ENCODE measurements around the gene GATAD2A. TPM values are rescaled to one million over a fixed set of nuclear protein-coding genes. Genes with fewer than 3 reads are reported as not detected.
A peak's percentile ranks its signal among the peaks of the same experiment; 100 is the strongest.

The GATAD2A gene
- total and polyA plus RNA-seq, 7 donors: 18.5 to 65.9 (median 43.4) TPM

DNA sequence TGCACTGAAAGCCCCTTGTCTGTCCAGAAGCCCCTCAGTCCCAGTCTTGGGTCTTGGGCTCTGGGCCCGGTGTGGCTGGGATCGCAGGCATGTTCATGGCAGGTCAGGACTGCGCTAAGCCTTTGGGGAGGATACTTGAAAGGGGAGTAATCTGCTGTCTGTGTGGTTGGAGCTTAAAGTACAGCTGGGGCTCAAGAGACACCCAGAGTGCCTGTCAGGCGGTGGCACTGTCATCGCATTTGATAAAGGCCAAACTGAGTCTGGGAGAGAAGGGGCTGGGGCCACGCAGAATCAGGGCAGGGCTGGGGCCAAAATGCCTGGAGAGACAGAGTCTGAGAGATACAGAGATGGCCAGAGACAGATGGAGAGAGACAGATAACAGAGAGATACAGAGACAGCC lies 128.4 kb downstream of the GATAD2A start:
- WGBS, 3 donors: 83 to 90% (median 90%) methylated on average over 6 of the region's 6 CpGs
- no peak for ATAC-seq
- Histone ChIP-seq H3K4me3 (no peak overlapping the region), H3K9me3 (no peaks in the 10 kb centered on the region), H3K27ac (no peak overlapping the region), H3K4me1 (peaks cover 13% of the 10 kb centered on the region), H3K27me3 (ENCODE audit: insufficient read depth in 3 of 3, low read length in 2 of 3) (peaks cover 0 to 19% (median 18%) of the 10 kb centered on the region in 3 donors), H3K36me3 (ENCODE audit: insufficient read depth in 1 of 2, low read depth in 1 of 2) (peaks cover 0 to 7% of the 10 kb centered on the region in 2 donors)
- no peak for DNase-seq
- TF ChIP-seq, protein P1, sequence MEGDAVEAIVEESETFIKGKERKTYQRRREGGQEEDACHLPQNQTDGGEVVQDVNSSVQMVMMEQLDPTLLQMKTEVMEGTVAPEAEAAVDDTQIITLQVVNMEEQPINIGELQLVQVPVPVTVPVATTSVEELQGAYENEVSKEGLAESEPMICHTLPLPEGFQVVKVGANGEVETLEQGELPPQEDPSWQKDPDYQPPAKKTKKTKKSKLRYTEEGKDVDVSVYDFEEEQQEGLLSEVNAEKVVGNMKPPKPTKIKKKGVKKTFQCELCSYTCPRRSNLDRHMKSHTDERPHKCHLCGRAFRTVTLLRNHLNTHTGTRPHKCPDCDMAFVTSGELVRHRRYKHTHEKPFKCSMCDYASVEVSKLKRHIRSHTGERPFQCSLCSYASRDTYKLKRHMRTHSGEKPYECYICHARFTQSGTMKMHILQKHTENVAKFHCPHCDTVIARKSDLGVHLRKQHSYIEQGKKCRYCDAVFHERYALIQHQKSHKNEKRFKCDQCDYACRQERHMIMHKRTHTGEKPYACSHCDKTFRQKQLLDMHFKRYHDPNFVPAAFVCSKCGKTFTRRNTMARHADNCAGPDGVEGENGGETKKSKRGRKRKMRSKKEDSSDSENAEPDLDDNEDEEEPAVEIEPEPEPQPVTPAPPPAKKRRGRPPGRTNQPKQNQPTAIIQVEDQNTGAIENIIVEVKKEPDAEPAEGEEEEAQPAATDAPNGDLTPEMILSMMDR (IDR thresholded peaks at IDR 0.05): no peak
- intact Hi-C loops (cut with DNase I): loop anchor here (2.0 to 5.0 kb wide), 4 partner anchors 109 to 428 kb away; partner anchors contain the start of gene GMIP (in 1 of the 2)

GRCh38 chr19:19534556-19535265 lies 129.2 kb downstream of the GATAD2A start:
- intact Hi-C loops (cut with DNase I): loop anchor here in 1 of 2 donors (5.0 kb wide), 2 partner anchors 113 to 428 kb away; no protein-coding TSS in a partner anchor
- H3K9me3 ChIP-seq: no peaks in the 10 kb centered on the region
- no peak for DNase-seq
- 79 to 85% (median 83%) methylated on average over 27 of the region's 27 CpGs for WGBS, 3 donors
- TF ChIP-seq, protein P1 (IDR thresholded peaks at IDR 0.05): no peak
- H3K27ac ChIP-seq: no peak overlapping the region
- H3K36me3 ChIP-seq (ENCODE audit: insufficient read depth in 1 of 2, low read depth in 1 of 2): peaks cover 0 to under 1% of the 10 kb centered on the region in 2 donors
- ATAC-seq: no peak
- peaks cover 0 to 26% (median 21%) of the 10 kb centered on the region in 3 donors for H3K27me3 ChIP-seq (ENCODE audit: insufficient read depth in 3 of 3, low read length in 2 of 3)
- H3K4me3 ChIP-seq: no peak overlapping the region
- peaks cover 13% of the 10 kb centered on the region for H3K4me1 ChIP-seq

GRCh38 chr19:19535311-19536191 lies 130.1 kb downstream of the GATAD2A start:
- ATAC-seq (no peak), DNase-seq (no peak)
- TF ChIP-seq, protein P1 (IDR thresholded peaks at IDR 0.05): no peak
- H3K4me3 ChIP-seq: no peak overlapping the region
- intact Hi-C loops (cut with DNase I): no loop called here
- H3K9me3 ChIP-seq: no peaks in the 10 kb centered on the region
- 65 to 84% (median 75%) methylated on average over 24 to 34 of the region's 34 CpGs for WGBS, 3 donors
- H3K4me1 ChIP-seq: peaks cover 13% of the 10 kb centered on the region
- no peak overlapping the region for H3K27ac ChIP-seq
- no peaks in the 10 kb centered on the region for H3K36me3 ChIP-seq (ENCODE audit: insufficient read depth in 1 of 2, low read depth in 1 of 2)
- H3K27me3 ChIP-seq (ENCODE audit: insufficient read depth in 3 of 3, low read length in 2 of 3): peaks cover 0 to 33% (median 26%) of the 10 kb centered on the region in 3 donors

DNA sequence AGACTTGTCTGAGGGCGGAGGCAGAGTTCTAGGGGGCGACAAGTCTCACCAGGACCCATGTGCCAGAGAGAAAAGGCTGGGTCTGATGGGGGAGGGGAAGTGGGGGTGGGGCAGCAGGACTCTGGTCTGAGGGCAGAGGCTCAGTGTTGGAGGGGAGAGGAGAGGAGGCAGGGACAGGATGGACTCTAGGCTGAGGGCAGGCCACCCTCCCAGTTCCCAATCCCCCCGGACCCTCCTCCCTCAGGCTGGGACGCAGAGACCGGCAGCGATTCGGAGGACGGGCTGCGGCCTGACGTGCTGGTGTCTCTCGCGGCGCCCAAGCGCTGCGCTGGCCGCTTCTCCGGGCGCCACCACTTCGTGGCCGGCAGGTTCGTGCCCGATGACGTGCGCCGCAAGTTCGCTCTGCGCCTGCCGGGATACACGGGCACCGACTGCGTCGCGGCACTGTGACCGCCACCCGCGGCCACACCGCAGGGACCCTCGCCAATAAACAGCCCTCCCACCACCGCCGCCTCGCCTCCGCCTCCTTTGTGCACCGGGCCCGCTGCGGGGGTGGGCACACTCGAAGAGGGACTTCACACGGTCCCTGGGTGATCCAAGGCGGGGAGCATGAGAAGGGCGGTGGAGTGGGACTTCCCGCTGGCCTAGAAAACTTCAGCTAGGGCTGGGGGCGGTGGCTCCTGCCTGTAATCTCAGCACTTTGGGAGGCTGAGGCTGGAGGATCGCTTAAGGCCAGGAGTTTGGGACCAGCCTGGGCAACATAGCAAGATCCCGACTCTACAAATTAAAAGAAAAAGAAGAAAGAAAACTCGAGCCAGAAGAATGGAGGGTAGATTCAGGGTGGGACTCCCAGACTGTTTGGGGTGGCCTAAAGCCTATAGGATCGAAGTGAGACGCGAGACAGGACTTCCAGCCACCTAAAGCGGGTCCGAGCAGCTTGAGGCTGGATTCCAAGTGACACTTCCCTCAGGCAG lies 131.9 kb downstream of the GATAD2A start:
- Histone ChIP-seq H3K9me3 (no peaks in the 10 kb centered on the region), H3K4me3 (peak overlapping the region; percentile 42), H3K4me1 (peaks cover 15% of the 10 kb centered on the region), H3K27ac (no peak overlapping the region), H3K27me3 (ENCODE audit: insufficient read depth in 3 of 3, low read length in 2 of 3) (peaks cover 0 to 51% (median 35%) of the 10 kb centered on the region in 3 donors), H3K36me3 (ENCODE audit: insufficient read depth in 1 of 2, low read depth in 1 of 2) (no peaks in the 10 kb centered on the region)
- WGBS, 3 donors: 30 to 33% (median 30%) methylated on average over 40 to 59 of the region's 59 CpGs
- no peak for DNase-seq
- intact Hi-C loops (cut with DNase I): no loop called here
- TF ChIP-seq, protein P1 (IDR thresholded peaks at IDR 0.05): no peak
- no peak for ATAC-seq

All from psoas muscle (tissue), 8 donors.